BJ (cell line): ENCODE measurements around the gene FZD10. TPM values are rescaled to one million over a fixed set of nuclear protein-coding genes. Genes with fewer than 3 reads are reported as not detected.

ENCODE experiments used
- CTCF ChIA-PET: fragments of 350-600 bp; formaldehyde crosslinking; extraction: SDS; loops from one replicate; lab custom pipeline; 2021; ENCODE audit warnings: antibody characterized with exemption, inconsistent platforms; lab: Yijun Ruan, JAX
- POLR2A ChIA-PET: fragments of 300-600 bp; sonication (Branson Sonifier 250); formaldehyde crosslinking; extraction: SDS; loops from one replicate; lab custom pipeline; 2021; ENCODE audit warnings: antibody characterized with exemption; lab: Charles Lee
- DNase-seq: peaks from one replicate; pipeline ENCODE4 v3.0.0-alpha.2; 2011; ENCODE audit warnings: low read depth
- H3K27me3 ChIP-seq: 2 replicates; pipeline ENCODE4 v1.6.0; 2011; ENCODE audit warnings: low read length; ENCODE audit not compliant: control insufficient read depth, insufficient read depth
- H3K36me3 ChIP-seq: 2 replicates; pipeline ENCODE4 v1.5.1; 2011; ENCODE audit warnings: low read length; ENCODE audit not compliant: control insufficient read depth, insufficient read depth
- H3K4me3 ChIP-seq: 2 replicates; pipeline ENCODE4 v1.5.1; 2011; ENCODE audit warnings: low read depth, mild to moderate bottlenecking, control low read depth, low read length
- polyA plus RNA-seq: library from polyadenylated mRNA; depleted of rRNA; stranded (reverse); fragments of >200 nt; gene quantifications from 2 replicates; pipeline ENCODE4 v1.2.3, GENCODE V29; 2011
- TF ChIP-seq, protein P1 (sequence below): IDR thresholded peaks from 2 replicates; pipeline ENCODE4 v1.5.1; 2011; ENCODE audit warnings: low read depth, mild to moderate bottlenecking, control low read depth, inconsistent platforms, low read length, moderate library complexity; ENCODE audit not compliant: insufficient read depth

Gene FZD10
- polyA plus RNA-seq, 1 experiment = not detected

DNA sequence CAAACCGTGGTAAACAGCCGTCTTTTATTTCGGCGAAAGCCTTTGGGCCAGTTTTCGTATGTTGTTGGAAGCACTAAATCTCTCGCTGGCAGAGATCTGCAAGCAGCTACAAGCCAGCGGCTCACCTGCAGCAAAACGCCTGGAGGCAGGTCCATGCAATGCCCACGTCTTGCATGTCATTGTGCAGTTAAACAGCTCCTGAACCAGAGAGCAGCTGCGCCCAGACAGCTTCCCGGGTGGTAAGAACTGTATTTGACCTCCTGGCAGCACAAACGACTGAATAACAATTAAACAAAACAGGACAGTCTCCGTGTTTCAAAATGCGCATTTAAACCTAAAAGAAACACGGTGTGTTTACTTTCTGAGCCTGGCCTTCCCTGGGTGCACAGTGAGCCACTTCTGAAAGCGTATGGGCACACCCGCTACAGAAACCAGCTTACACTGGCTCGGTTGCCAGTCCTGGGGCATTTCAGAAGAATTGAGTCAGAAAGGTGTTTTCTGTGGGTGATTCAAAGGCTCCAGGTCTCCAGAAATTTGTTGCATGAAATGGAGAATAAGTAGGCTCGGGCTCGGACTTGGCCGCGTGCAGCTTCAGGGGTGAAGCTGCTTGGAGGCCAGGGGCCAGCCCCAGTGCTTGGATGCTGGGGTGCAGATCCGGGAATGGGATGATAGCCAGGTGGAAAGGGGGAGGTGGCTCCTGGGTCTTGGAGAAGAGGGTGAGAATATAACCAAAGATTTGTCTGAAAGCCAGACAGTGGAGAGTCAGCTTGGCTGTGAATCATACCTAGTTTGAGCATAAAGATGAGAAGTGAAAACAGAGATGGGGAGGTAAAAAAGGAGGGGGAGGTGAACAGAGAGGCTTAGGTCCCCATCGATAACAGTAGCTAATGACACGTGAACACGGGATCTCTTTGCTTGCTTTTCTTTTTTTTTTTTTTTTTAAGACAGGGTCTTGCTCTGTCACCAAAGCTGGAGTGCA, 24.9 kb upstream of the FZD10 start:
- no peaks in the 10 kb centered on the region for H3K27me3 ChIP-seq
- no peak for DNase-seq
- no peaks in the 10 kb centered on the region for H3K36me3 ChIP-seq
- ChIA-PET CTCF (no interaction called here), POLR2A (no interaction called here)
- TF ChIP-seq, protein P1, sequence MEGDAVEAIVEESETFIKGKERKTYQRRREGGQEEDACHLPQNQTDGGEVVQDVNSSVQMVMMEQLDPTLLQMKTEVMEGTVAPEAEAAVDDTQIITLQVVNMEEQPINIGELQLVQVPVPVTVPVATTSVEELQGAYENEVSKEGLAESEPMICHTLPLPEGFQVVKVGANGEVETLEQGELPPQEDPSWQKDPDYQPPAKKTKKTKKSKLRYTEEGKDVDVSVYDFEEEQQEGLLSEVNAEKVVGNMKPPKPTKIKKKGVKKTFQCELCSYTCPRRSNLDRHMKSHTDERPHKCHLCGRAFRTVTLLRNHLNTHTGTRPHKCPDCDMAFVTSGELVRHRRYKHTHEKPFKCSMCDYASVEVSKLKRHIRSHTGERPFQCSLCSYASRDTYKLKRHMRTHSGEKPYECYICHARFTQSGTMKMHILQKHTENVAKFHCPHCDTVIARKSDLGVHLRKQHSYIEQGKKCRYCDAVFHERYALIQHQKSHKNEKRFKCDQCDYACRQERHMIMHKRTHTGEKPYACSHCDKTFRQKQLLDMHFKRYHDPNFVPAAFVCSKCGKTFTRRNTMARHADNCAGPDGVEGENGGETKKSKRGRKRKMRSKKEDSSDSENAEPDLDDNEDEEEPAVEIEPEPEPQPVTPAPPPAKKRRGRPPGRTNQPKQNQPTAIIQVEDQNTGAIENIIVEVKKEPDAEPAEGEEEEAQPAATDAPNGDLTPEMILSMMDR = no peak
- H3K4me3 ChIP-seq = no peak overlapping the region

DNA sequence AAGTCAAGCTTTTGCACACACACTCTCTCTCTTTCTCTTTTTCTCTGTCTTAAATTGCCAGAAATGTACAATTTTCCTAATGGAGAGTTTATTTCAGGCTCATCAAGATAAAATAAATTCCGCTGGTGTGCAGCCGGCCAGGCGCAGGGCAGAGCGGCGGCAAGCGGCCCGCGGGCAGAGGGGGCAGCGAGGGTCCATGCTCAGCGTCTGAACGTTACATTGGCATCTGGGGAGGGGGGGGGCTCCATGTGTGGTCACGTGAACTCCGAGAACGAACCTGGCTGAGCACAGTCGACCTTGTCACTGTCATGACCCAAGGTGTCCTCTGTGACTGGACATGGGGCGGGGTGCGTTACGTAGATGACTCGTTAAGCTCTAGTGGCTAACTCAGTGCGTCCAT, 23.8 kb upstream of the FZD10 start:
- TF ChIP-seq, protein P1 = no peak
- Histone ChIP-seq H3K27me3 (no peaks in the 10 kb centered on the region), H3K4me3 (no peak overlapping the region), H3K36me3 (no peaks in the 10 kb centered on the region)
- ChIA-PET CTCF (no interaction called here), POLR2A (no interaction called here)
- DNase-seq = no peak

DNA sequence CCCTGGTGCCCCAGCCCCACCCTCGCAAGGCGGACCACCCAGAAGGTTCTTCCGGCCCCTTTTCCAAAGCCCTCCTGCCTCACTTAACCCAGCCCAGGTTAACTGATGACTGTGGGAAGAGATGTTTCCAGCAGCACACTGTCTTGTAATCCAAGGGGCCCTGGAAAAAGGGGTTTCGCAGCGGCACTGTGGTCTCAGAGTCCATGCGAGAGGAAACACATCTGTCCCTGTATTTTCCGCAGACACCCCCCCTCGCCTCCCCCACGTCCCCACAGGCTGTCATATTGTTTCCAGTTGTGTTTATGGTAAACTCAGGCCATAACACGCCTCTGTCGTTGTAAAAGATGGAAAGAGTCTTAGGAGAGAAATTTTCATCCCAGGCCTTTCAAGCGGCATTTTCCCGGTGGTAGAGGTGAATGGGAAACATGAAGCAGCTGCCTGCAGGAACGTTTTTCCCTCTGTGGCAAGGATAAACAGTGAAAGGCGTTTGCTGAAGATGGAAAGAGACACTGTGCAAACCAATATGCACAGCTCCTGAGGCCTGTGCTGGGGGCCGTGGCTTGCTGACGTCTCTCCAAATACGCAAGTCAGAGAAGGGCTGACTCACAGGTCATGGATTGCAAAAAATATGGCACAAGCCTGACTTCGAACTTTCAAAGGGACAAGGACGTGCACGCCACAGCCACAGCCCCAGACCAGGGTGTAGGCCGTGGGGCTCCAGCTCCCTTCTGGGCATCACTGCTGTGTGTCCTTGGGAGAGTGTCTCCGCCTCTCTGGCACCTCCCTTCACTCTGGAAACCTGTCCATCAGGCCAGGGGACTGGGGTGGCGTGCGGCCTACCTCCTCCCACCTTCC, 22.5 kb upstream of the FZD10 start:
- no peak overlapping the region for H3K4me3 ChIP-seq
- ChIA-PET POLR2A (no interaction called here), CTCF (no interaction called here)
- DNase-seq = no peak
- TF ChIP-seq, protein P1 = no peak
- no peaks in the 10 kb centered on the region for H3K27me3 ChIP-seq
- H3K36me3 ChIP-seq = no peaks in the 10 kb centered on the region

DNA sequence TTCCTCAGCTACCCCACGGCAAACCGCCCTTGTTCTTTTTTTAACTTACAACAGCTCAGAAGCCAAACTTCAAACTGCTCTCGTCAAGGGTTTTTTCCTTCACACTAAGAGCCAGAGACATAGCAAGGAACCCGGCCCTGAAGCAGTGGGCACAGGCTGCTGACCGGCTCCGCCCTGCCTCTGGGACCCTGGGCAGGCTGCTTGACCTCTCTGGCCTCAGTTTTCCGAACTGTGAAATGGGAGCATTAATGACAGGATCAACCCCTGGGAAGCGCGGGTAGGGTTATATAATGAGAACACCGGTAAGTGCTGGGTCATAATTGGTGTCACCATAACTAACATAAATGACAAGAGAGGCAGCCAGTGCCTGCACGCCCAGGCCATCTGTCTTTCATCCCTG, 21.2 kb upstream of the FZD10 start:
- POLR2A ChIA-PET = no interaction called here
- H3K27me3 ChIP-seq = no peaks in the 10 kb centered on the region
- no peaks in the 10 kb centered on the region for H3K36me3 ChIP-seq
- no peak for DNase-seq
- CTCF ChIA-PET = no interaction called here
- H3K4me3 ChIP-seq = no peak overlapping the region
- TF ChIP-seq, protein P1 = no peak
